Measurements from ENCODE around the gene SCN8A. TPM values are rescaled to one million over a fixed set of nuclear protein-coding genes. Genes with fewer than 3 reads are reported as not detected.
A peak's percentile ranks its signal among the peaks of the same experiment; 100 is the strongest.

Gene SCN8A
- total RNA-seq, 3 donors from 2014 or later = 0.32 to 5.0 (median 1.6) TPM

- Histone ChIP-seq H3K9me3 (no peaks in the 10 kb centered on the region), H3K27me3 (peaks cover 0 to 4% of the 10 kb centered on the region in 2 donors), H3K4me3 (no peak overlapping the region), H3K27ac (peak overlapping the region in 1 of 2 donors; percentile 9), H3K4me1 (no peaks in the 10 kb centered on the region), H3K36me3 (no peaks in the 10 kb centered on the region)
- no peak for DNase-seq (ENCODE audit: low spot score in 2 of 2)
- intact Hi-C loops (cut with DNase I; ENCODE audit: low total_unique reads) = no loop called here
- no peak for TF ChIP-seq POLR2AphosphoS5 (IDR thresholded peaks at IDR 0.05)
- TF ChIP-seq POLR2A (IDR thresholded peaks at IDR 0.05) = no peak
- no peak for TF ChIP-seq CTCF (IDR thresholded peaks at IDR 0.05)
Observed at GRCh38 chr12:51845482-51845881, 254.4 kb downstream of the SCN8A start.

- Histone ChIP-seq H3K4me3 (peak overlapping the region in 2 of 3 donors; percentile 74 to 87), H3K36me3 (no peaks in the 10 kb centered on the region)
- TF ChIP-seq POLR2AphosphoS5 (IDR thresholded peaks at IDR 0.05) (no peak), POLR2A (IDR thresholded peaks at IDR 0.05) (no peak), CTCF (IDR thresholded peaks at IDR 0.05) (no peak)
Observed at GRCh38 chr12:51846271-51846691, 255.2 kb downstream of the SCN8A start.

GRCh38 chr12:51846911-51847642 is 256.0 kb downstream of the SCN8A start:
- Histone ChIP-seq H3K27ac (peak overlapping the region; percentile 82 to 97), H3K9me3 (no peaks in the 10 kb centered on the region), H3K4me3 (peak overlapping the region; percentile 54 to 87 (median 74)), H3K27me3 (peaks cover 0 to 4% of the 10 kb centered on the region in 2 donors), H3K4me1 (no peaks in the 10 kb centered on the region), H3K36me3 (no peaks in the 10 kb centered on the region)
- peak in 1 of 2 donors; percentile 54 for DNase-seq (ENCODE audit: low spot score in 2 of 2)
- intact Hi-C loops (cut with DNase I; ENCODE audit: low total_unique reads) = loop anchor here (2.0 kb wide), 1 partner anchor 56 kb away; no protein-coding TSS in a partner anchor
- TF ChIP-seq POLR2A (IDR thresholded peaks at IDR 0.05) (no peak), CTCF (IDR thresholded peaks at IDR 0.05) (no peak), POLR2AphosphoS5 (IDR thresholded peaks at IDR 0.05) (no peak)

More at GRCh38 chr12:51846271-51846691, 255.2 kb downstream of the SCN8A start:
- Histone ChIP-seq H3K27me3 (peaks cover 0 to 4% of the 10 kb centered on the region in 2 donors), H3K4me1 (no peaks in the 10 kb centered on the region), H3K9me3 (no peaks in the 10 kb centered on the region), H3K27ac (peak overlapping the region; percentile 82 to 97)
- DNase-seq (ENCODE audit: low spot score in 2 of 2) = no peak
- intact Hi-C loops (cut with DNase I; ENCODE audit: low total_unique reads) = loop anchor here (2.0 kb wide), 1 partner anchor 55 kb away; no protein-coding TSS in a partner anchor

GRCh38 chr12:51847643-51848325 is 256.8 kb downstream of the SCN8A start:
- Histone ChIP-seq H3K4me3 (peak overlapping the region; percentile 54 to 87 (median 74)), H3K9me3 (no peaks in the 10 kb centered on the region), H3K27ac (peak overlapping the region; percentile 82 to 97), H3K4me1 (no peaks in the 10 kb centered on the region), H3K27me3 (peaks cover 0 to 4% of the 10 kb centered on the region in 2 donors), H3K36me3 (no peaks in the 10 kb centered on the region)
- DNase-seq (ENCODE audit: low spot score in 2 of 2) = no peak
- intact Hi-C loops (cut with DNase I; ENCODE audit: low total_unique reads) = loop anchor here (2.0 kb wide), 1 partner anchor 57 kb away; no protein-coding TSS in a partner anchor
- TF ChIP-seq POLR2A (IDR thresholded peaks at IDR 0.05) = no peak
- no peak for TF ChIP-seq POLR2AphosphoS5 (IDR thresholded peaks at IDR 0.05)
- TF ChIP-seq CTCF (IDR thresholded peaks at IDR 0.05) = no peak

Measured in breast epithelium (tissue), 4 donors.